ENCODE results near the gene SLC1A5.

GRCh38 chr19:46787040-46787330, 1.4 kb downstream of the SLC1A5 start:
- TF ChIP-seq, protein P1, sequence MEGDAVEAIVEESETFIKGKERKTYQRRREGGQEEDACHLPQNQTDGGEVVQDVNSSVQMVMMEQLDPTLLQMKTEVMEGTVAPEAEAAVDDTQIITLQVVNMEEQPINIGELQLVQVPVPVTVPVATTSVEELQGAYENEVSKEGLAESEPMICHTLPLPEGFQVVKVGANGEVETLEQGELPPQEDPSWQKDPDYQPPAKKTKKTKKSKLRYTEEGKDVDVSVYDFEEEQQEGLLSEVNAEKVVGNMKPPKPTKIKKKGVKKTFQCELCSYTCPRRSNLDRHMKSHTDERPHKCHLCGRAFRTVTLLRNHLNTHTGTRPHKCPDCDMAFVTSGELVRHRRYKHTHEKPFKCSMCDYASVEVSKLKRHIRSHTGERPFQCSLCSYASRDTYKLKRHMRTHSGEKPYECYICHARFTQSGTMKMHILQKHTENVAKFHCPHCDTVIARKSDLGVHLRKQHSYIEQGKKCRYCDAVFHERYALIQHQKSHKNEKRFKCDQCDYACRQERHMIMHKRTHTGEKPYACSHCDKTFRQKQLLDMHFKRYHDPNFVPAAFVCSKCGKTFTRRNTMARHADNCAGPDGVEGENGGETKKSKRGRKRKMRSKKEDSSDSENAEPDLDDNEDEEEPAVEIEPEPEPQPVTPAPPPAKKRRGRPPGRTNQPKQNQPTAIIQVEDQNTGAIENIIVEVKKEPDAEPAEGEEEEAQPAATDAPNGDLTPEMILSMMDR (IDR thresholded peaks at IDR 0.05; ENCODE audit: borderline replicate concordance, extremely low read depth, low read length, poor library complexity, severe bottlenecking), result no peak
- no peak for TF ChIP-seq EZH2 (IDR thresholded peaks at IDR 0.05; ENCODE audit: borderline replicate concordance, low read depth, low read length, severe bottlenecking)

All from DND-41 (cell line).